NCI-H345 (cell line): ENCODE measurements around the gene GGN.
"Not testable (repeated sequence)": the region's sequence is repeated elsewhere in the genome, so short reads cannot be mapped to it uniquely, and the experiment has no call there.

Experiments
- DNase-seq: peaks from one replicate; lab custom pipeline; 2025; lab: John Stamatoyannopoulos, UW

The GGN gene

DNA sequence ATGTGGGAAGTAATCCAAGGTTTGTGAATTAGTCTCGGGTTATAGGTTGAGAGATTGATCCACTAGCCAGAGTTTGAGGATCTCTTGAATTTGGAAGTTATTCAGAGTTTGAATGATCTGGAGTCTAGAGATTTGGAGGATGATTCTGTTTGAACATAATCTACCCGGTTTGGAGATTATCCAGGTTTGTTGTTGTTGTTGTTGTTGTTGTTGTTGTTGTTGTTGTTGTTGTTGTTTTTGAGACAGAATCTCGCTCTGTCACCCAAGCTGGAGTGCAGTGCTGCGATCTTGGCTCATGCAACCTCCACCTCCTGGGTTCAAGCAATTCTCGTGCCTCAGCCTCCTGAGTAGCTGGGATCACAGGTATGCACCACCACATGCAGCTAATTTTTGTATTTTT is 24.1 kb upstream of the GGN start:
- DNase-seq = not testable (repeated sequence)

DNA sequence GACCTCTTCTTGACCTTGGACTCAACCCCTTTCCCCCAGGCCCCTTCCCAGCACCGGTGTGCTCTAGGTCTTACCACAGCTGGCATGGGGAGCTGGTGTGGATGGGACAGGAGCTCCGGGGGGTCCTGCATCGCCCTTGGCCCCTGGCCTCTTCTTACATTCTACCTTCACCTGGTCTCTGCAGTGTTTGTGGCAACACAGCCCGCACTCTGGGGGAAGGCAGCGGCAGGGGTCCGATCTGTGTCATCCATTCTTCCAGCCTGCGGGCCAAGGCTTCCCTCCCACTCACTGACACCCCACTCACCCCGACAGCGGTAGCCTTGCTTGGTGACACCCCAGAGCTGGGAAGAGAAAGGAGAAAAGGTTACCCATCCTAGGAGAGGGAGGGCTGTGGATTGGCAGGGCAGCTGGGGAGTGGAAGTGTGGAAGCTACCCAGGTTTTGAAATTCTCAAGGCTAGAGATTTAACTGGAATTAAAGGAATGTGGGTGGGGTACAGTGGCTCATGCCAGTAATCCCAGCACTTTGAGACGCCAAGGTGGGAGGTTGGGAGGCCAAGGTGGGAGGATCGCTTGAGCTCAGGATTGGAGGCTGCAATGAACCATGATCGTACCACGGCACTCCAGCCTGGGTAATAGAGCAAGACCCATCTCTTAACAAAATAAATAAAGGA is 23.3 kb upstream of the GGN start:
- no peak for DNase-seq

DNA sequence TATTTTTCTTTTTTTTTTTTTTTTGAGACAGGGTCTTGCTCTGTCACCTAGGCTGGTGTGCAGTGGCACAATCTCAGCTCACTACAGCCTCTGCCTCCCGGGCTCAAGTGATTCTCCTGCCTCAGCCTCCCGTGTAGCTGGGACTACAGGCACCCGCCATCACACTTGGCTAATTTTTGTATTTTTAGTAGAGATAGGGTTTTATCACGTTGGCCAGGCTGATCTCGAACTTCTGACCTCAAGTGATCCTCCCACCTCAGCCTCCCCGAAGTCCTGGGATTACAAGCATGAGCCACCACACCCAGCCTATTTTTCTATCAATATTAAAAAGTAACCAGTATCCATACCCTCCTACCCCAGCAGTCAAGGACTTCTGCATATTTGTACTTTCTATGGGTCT is 22.6 kb upstream of the GGN start:
- not testable (repeated sequence) for DNase-seq

DNA sequence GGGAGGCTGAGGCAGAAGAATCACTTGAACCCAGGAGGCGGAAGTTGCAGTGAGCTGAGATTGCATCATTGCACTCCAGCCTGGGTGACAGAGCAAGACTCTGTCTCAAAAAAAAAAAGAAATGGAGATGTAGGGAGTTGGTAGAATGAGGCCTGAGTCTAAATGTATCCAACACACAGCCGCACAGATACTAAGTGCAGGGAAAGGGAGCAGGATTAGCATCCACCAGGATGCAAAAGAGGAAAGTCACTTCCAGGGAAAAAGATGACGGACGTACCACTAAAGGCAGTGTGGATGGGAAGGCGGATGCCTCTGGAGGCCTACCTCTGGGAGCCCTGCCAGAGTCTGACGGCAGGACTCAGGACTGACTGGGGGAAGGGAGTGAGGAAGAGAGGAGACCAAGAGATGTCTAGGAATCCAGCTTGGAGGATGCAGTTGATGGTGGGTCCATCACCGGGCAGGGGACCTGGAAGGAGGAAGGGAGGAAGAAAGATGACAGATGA is 21.8 kb upstream of the GGN start:
- no peak for DNase-seq

DNA sequence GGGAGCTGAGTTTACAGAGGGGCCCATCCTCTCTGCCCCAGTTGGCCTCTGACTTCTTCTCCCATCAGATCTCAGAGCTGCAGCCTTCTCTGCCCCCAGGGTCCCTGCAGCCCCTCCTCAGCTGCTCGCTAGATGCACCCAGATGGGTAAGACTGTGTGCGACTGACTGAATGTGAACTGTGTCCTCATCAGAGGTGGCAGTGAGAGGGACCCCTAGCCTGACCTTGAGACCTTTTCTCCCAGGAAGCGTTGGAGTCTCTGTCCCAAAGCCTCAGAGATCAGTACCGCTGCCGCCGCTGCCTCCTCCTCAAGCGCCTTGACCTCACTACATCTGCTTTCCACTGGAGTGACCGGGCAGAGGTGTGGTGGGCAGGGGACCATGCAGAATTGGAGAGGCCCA is 17.4 kb upstream of the GGN start:
- no peak for DNase-seq

DNA sequence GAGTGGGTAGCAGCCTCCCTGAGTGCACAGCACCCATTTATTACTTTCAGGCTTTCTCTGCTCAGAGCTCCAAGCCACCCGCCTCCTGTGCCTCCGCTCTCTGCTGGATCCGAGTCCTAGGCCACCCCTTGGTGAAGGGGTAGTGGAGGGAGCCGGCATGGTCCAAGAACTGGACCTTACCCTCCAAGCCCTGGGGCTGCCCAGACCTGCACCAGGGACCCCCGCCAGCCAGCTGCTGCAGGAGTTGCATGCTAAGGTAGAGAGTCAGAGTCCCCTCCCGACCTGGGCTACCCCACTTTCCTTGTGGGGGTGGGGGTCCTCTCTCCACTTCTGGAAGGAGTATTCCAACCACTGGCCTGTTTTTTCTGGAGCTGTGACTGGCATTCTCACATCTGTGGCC is 17.0 kb upstream of the GGN start:
- no peak for DNase-seq

GRCh38 chr19:38402967-38403674 is 15.3 kb upstream of the GGN start, which contains the start of gene FAM98C:
FAM98C (plus strand) TSS chr19:38403093; CDS start chr19:38403154, 61 bp downstream.
- DNase-seq = peak; percentile 100

- no peak for DNase-seq
Observed at GRCh38 chr19:38402623-38402966, 14.8 kb upstream of the GGN start.

- DNase-seq = no peak
Observed at GRCh38 chr19:38401148-38401547, 13.3 kb upstream of the GGN start.

- no peak for DNase-seq
Observed at GRCh38 chr19:38400361-38400760, 12.5 kb upstream of the GGN start.

DNA sequence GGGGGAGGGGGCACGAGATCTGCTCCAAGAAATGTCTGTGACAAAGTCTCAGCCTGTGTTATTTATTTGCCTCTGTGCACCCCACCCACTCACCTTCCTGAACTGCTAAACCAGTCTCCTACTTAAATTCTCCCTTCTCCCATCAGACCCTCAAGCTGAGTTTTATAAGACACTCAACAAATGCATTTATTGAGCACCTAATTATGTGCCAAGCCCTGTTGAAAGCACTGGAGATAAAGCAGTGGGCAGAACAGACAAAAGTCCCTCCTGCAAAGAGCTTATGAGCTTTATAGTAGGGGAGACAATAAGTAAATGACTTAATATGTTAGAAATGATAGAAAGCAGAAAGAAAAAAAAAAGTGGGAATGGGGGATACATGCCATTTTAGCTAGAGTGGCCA is 11.7 kb upstream of the GGN start:
- no peak for DNase-seq

DNA sequence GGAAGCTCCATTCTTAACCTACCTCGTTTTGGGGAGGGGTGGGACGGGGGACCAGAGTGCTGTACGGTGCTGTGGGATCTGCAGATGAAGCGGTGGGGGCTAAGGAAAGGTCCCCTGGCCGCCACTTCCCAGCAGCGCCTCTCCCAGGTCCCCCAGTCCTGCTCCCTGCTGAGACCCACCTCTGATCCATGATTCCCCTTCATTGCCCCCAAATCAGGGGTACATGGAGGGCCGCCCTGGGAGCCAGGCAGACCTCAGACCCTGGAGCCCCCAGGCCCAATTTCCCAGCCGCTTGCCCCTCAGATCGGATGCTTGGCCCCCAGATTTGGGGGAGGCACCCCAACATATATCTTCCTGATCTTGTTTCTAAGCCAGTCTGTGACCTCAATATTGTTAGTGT is 11.2 kb upstream of the GGN start:
- no peak for DNase-seq

DNA sequence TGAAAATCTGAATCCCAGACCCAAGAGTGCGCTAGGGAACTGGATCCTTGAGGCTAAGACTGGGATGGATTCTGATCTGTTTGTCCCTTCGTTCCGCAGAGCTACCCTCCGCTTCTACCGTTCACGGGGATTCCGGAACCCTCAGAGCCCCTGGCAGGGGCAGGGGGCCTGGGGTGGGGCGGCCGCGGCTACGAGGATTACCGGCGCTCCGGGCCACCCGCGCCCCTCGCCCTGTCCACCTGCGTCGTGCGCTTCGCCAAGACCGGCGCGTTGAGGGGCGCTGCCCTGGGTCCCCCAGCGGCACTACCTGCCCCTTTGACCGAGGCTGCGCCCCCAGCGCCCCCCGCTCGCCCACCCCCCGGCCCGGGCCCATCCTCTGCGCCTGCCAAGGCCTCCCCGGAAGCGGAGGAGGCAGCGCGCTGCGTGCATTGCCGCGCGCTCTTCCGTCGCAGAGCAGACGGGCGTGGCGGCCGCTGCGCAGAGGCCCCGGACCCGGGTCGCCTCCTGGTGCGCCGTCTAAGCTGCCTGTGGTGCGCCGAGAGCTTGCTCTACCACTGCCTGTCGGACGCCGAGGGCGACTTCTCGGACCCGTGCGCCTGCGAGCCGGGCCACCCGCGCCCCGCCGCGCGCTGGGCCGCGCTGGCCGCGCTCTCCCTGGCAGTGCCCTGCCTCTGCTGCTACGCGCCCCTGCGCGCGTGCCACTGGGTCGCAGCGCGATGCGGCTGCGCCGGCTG is 7.7 kb upstream of the GGN start:
- no peak for DNase-seq

- no peak for DNase-seq
Observed at GRCh38 chr19:38394488-38394887, 6.7 kb upstream of the GGN start.

- no peak for DNase-seq
Observed at GRCh38 chr19:38392707-38393308, 5.0 kb upstream of the GGN start.

- no peak for DNase-seq
Observed at GRCh38 chr19:38391911-38392464, 4.2 kb upstream of the GGN start.

GRCh38 chr19:38389957-38390924 is 2.4 kb upstream of the GGN start:
- DNase-seq = no peak

- peak; percentile 72 for DNase-seq
Observed at GRCh38 chr19:38389101-38389925, 1.5 kb upstream of the GGN start.

DNA sequence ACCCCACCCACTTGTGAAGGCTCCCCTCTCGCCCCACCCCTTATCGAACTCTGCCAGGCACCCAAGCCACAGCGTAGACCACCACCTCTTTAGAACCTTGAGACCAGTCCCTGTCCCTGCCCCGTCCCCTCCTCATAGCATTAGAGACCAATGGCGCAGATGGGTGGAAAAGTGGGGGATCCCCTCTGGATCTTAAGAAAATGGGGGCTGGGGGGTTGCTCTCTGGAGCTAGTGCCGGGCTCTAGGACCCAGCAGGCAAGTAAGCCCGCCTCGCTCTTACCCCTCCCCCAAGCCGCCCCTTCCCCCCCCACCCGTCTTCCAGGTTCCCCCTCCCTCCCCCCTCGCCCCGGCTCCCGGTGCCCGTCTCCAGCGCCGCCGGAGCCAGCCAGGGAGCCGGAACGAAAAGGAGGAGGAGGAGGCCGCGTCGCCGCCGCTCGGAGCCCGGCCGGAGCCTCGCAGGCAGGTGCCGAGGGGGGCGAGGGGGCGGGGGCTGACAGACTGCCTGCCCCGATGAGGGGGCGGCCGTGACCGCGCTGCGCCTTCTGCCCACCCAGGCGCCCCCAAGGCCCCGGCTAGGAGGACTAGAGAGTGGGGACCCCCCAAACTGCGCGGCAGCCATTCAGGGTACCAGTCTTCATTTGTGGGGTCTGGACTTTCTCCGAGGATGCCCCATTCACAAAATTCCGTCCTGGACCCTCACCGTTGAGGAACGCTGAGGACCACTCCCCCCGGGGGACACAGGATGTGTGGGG is 691 bp upstream of the GGN start, which contains the start of gene SPRED3:
TSS of gene SPRED3 (plus strand) at position 349 of the 752 bp plus-strand sequence. CDS start 1,606 bp downstream, outside the sequence.
- DNase-seq = peak; percentile 95
